CD4-positive, alpha-beta T cell treated with Interleukin-17A for 4 hours (primary cell): ENCODE measurements around the gene OLFML2B.
"Not testable (repeated sequence)": the region's sequence is repeated elsewhere in the genome, so short reads cannot be mapped to it uniquely, and the experiment has no call there.

Experiments
- DNase-seq: peaks from one replicate; pipeline ENCODE4 v3.0.0-alpha.2; 2020; ENCODE audit warnings: mixed read lengths

OLFML2B gene

DNA sequence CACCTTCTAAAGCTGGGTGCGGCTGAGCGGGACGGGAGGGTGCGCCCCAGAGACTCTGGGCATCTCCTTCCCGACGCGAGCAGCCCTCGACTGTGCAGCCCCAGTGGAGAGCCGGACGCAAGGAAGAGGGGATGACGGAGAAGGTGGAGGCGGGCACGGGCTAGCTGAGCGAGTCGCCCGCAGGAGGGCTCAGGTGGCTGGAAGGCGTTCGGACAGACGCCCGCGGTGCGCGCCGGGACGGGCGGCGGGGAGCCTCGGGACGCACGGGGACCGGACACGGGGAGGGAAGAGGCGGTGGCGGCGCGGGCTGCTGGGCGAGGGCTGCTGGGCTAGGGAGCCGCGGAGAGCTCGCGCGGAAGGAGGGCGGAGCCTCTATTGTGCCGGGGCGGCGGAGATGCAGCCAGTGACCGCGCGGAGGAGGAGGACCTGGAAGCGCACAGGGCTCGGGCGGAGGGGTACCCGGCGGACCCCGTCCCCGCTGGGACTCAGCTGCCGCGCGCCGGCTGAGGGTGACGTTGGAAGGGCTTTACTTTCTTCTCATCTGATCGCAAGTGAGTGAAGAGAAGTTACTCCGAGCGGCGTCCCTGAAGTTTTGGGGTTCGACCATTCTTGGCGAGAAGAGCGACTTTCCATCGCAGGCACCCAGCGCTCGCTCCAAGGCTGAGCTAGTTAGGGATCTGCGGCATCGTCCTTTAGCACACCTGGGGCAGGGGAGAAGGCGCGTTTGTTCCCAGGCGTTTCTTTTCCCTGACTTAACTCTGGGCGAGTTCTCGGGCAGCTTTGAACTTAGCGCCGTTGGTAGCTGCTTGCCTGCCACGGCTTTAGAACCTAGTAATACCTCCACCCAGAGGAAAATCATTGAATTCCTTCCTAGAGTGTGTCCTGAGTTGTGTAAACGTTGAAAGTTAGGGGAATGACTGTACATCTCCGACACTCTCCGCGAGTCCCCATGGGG is at the start of gene OLFML2B:
TSS of gene OLFML2B (minus strand) at position 323 of the 955 bp plus-strand sequence. CDS start 439 bp downstream, outside the sequence.
- peak; percentile 67 for DNase-seq

DNA sequence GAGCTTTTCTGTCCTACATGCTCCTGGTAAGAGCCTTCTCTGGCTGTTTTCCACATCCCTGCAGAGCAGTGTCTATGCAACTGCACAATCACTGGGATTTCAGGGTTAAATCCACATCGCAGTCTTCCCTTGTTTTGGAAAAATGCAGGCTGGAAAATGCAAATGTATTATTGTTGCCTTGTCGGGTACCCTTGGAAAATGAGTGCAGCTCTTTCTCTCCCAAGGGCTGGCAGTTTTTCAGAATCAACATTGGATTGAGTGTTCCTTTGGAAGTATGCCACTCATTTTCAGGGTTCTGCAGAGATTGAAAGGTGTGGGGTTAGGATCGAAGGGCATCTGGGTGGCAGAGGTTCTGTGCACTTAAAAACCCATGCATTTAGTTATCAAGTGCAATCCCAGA is 49.1 kb upstream of the OLFML2B start:
- DNase-seq = no peak

DNA sequence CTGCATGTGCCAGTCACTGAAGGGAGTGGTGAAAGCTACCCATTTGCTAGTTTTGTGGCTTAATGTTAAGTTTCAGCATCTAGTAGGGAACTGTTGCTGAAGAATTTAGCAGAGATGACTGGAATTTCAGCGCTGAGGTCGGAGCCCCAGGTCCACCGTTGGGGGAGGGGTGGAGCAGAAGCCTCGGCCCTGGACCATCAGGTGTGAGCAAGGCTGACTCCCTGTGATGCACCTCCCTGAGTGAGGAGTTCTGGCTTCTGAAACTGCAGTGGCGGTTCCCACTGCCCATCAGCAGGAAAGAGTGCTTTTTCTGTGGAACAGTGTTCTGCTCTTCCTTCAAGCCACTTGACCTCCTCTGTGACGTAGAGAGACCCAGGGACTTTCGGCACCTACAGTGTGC is 47.2 kb upstream of the OLFML2B start:
- no peak for DNase-seq

DNA sequence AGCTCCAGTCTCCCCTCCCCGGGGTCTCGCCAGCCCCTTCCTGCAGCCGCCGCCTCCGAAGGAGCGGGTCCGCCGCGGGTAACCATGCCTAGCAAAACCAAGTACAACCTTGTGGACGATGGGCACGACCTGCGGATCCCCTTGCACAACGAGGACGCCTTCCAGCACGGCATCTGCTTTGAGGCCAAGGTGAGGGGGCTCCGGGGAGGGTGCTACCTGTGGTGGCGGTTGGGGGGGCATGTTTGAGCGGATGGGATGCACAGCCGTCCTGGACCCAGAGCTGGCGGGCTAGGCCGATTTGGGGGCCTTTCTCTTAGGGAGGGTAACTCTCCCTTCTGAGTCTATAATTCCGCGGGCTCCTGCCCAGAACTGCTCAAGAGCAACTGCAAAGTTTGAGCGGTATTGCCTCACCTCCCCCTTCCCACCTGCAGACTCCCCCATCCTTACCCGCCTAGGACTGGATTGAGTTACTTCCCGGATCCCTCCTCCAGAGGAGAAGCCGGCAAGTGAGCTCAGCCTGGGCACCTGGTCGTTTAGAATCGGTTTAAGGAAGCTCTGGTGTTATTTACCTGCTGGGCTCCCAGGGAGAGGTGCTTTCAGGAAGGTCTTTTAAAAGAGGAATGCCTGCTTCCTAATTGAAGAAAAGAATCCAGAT is 46.6 kb upstream of the OLFML2B start:
- no peak for DNase-seq

DNA sequence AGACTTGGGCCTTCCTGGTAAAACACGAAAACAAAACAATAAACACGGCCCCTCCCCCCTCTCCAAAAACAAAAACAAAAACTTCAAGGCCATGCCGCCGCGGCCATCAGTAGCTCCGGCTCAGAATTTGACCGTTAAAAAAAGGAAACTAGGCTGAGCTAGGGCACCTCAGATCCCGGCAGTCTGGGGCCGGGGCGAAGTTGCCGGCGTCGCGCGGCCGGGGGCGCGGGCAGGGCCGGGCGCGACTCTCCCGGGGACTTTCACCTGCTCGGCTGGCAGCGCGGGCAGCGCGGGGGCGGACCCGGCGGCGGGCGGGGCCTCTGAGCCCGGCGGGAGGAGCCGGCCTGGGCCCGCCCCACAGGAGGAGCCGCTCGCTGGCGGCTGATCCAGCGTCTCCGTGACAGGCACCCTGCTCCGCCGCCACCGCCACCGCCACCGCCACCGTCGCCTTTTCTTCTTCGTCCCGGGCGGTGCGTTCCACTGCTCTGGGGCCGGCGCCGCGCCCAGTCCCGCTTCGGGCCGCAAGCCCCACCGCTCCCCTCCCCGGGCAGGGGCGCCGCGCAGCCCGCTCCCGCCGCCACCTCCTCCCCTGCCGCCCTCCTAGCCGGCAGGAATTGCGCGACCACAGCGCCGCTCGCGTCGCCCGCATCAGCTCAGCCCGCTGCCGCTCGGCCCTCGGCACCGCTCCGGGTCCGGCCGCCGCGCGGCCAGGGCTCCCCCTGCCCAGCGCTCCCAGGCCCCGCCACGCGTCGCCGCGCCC is 45.8 kb upstream of the OLFML2B start, which contains the start of gene NOS1AP:
TSS of gene NOS1AP (plus strand) at position 358 of the 760 bp plus-strand sequence. CDS start 487 bp downstream, outside the sequence.
- peak; percentile 81 for DNase-seq

DNA sequence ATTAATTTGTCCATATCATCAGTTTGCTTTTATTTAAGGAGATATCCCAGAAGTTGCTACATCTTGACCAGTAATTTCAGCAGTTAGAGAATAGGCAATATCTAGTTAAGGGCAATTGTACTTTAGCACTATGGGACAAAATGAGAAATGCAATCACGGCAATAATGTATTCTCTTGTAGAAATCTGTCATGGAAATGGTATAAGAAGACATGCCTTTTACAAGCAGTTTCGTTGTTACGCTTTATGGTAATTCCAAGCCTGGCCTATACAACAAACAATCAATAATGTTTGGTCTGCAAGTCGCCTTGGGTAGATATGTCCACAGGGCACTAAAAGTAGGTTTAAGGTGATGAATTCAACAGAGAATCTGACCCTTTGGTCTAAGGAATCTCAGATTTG is 44.6 kb upstream of the OLFML2B start:
- no peak for DNase-seq

DNA sequence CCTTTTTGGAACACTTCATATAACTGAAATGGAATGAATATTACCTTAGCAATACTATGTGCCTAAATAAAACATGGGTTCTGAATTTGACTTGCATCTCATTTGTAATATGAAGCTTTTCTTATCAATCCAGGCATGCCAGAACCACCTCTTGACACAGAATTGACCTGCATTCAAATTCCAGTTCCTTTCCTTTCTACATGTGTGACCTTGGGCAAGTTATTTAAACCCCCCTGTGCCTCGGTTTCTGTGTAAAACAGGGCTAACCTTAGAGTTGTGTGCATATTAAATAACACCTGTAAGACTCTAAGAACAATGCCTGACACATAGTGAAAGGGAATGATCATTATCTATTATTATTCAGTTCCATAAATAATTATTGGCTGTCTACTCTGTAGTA is 43.8 kb upstream of the OLFML2B start:
- DNase-seq = no peak

DNA sequence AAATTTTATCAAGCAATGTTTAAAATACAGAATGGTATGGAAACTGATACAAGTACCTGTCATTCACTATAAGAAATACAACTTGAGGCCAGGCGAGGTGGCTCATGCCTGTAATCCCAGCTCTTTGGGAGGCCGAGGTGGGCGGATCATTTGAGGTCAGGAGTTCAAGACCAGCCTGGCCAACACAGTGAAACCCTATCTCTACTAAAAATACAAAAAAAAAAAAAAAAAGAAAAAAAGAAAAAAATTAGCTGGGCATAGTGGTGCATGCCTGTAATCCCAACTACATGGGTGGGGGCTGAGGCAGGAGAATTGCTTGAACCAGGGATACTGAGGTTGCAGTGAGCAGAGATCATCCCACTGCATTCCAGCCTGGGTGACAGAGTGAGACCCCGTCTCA is 43.2 kb upstream of the OLFML2B start:
- not testable (repeated sequence) for DNase-seq

DNA sequence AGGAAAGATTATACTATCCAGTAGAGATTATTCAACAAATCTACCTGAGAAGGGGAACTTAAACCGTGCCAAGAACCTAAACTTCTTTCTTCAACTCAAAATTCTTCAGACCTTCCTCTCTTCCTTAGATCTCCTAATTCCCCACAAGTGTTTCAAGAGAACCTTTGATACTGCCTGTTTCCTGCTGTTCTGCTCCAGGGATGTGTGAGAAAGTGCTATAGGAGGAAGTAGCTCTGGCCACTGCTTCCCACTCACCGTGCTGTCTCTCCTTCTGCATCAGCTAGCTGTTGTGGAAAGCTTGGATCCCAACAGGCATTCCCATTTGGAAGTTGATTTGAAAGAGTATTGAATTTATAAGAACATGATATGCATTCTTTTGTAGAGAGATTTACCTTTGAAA is 41.3 kb upstream of the OLFML2B start:
- DNase-seq = no peak

DNA sequence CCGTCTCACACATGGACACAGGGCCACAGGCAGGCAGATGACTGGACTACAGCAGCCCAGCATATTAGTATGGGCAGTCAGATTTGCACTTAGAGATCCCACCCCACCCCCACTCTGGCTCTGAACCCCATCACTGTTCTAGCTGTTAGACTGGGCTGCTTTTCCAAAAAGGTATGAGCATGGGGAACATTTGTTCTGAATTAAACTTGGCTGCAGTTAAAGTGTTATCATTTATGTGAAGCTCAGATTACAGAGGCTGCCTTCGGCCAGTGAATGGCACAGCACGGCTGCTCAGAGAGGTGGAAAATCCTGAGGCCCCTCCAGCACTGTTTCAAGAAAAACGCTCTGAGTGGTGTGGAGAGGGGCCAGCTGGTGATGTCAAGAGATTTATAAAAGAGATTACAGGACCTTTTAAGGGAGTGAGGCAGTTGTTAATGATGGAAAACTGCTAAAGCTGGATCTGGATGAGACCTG is 38.9 kb upstream of the OLFML2B start:
- no peak for DNase-seq

DNA sequence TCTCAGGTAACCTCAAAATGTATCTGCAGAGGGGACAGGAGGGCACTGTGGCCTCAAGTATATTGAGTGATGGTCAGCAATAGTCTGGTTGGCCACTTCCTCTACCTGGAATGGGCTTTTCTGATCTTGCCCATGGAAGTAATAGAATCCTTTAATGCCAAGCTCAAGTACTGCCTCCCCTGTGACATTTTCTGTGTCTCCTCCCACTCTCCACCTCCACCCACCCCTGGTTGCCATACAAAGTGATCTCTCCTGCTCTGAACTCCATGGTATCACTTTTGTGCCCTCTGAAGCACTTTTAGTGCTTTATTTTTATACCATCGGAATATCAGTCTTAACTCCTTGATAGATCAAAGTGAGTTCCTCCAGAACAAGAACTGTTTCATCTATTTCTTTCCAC is 36.6 kb upstream of the OLFML2B start:
- no peak for DNase-seq

DNA sequence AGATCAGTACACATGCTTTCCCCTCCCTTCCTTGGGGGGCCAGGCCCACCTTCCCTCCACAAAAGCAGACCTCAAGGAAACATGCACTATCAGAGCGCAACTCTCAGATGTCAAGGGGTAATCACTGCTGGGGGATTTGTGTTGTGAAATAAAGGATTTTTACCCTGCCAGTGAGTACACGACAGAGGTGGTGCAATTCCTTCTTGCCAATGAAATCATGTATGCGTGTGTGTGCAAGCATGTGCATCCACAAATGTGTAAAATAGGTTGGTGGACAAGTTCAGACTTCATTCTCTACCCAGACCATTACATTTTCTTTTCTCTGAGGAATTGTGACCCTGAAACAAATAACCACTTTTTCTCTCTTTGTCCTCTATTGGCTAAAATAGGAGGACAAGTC is 36.1 kb upstream of the OLFML2B start:
- DNase-seq = no peak

DNA sequence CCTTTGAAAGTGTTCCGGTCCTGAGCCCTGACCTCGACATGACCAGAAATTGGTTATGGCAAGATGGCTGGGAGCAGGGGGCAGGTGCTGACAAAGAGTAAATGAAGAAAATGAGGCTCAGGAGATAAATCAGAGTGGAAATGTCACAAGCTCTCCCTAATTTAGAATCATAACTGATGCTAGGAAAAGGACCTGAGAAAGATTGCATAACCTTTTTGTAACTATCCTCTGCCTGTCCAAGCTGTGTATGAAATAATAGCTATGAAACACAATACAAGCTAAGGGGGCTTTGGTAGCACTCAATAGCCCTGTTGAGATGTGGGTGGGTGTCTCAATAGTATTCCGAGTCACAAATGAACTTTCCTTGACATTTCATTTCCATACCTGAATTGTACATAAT is 32.9 kb upstream of the OLFML2B start:
- no peak for DNase-seq

DNA sequence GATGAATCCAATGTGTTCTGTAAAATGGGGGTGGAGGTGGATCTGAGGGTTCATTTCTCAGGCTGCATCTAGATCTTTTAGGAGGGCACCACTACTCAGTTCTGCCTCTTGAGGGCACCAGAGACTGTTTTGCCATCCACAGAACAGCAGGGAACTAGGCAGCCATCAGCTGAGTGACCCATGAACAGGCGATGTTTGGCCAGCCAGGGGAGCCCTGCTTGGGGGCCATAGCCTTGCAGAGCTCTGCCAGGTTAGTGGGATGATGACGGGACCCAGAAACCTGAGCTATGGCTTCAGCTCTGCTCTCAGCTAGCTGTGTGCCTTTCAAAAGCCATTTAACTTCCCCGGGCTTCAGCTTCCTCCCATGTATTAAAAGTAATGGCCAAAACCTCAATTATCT is 32.4 kb upstream of the OLFML2B start:
- peak; percentile 49 for DNase-seq

DNA sequence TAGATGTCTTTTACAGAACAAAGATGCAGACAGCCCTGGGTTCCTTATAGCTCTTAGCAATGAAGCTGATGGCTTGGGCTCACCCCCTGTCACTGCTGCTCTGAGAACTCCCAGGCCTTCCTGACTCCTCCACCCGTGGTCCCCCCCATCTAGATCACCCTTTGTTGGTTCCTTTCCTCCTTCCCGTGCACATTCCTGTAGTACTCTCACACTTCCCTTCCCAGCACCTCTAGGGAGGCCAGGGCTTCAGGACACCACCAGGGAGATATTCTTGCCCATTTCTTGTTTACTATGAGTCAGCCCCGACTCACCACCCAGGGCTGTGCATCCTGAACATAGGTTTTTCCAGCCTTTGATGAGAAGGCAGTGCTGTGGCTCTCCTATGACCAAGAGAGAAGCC is 31.4 kb upstream of the OLFML2B start:
- no peak for DNase-seq

DNA sequence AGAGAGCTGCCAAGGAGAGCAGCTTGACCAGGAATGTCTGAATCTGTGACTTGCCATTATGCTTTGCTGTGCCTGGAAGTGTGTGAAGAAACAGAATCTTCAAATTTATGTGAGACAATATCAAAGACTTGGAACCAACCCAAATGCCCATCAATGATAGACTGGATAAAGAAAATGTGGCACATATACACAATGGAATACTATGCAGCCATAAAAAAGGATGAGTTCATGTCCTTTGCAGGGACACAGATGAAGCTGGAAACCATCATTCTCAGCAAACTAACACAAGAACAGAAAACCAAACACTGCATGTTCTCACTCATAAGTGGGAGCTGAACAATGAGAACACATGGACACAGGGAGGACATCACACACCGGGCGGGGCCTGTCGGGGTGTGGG is 30.3 kb upstream of the OLFML2B start:
- not testable (repeated sequence) for DNase-seq

DNA sequence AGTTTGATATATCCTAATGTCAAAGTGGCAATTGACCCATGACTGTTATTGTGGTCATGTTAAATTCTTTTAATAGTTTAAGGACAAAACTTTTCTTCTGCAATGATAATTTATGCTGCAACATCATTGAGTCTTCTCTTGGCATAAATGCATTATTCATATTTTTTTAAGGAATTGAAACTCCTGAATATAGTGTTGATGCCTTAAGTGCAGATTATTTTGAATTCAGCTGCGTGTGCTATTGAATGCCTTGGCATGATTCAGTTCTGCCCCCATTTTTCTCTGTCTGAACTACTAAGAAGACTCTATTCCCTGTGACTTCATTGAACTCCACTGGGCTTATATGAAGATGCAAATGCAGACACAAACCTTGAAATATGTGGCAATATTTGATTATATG is 23.3 kb upstream of the OLFML2B start:
- no peak for DNase-seq

DNA sequence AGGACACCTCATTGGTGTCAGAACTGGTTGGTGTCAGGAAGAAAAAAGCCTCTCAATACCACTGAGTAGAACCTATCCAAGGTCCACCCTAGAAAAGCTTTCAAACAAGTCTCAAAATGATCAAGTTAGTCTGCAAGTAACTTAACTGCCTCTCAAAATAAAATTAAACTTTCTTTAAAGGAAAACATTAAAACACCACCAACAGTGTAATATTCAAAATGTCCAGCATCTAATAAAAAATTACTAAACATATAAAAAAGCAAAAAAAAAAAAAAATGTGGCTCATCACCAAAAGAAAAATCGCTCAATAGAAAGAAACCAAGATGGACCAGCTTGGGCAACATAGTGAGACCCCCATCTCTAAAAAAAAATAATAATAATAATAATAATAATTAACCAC is 18.7 kb upstream of the OLFML2B start:
- DNase-seq = no peak

DNA sequence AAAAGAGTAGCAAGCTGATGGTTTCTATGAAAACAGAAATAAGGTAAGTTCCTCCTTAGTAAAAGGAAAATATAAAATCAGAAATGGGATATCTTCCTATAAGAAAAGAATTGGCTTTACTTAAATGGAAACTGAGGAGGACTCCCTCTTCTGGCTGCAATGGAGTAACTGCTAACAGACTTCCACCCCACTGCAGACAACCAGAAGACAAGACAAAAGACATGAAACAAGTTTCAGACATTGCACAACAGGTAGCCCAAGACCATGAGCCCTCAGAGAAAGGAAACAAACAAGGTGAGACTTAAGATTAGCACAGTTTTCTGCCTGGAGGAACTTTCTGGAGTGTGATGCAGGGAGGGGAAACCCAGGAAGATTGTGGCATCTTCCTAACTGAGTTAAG is 17.0 kb upstream of the OLFML2B start:
- DNase-seq = no peak

DNA sequence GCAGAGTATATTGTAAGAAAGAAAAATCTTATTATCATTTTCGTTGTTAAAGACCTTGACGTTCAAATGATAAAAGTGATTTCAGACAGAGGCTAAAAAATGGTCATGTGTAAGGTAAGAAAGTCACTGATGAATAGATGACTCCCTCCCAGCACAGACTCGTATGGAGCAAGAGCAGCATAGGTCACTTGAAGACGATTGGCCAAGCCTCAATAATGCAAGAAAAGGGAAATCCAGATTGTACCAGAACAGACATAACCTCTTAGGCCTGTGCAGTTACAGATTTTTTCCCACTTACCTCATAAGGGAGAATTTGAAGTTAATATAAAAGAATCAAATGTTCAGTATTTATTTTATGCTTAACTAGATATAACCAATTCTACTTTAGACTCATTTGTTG is 16.3 kb upstream of the OLFML2B start:
- DNase-seq = no peak

DNA sequence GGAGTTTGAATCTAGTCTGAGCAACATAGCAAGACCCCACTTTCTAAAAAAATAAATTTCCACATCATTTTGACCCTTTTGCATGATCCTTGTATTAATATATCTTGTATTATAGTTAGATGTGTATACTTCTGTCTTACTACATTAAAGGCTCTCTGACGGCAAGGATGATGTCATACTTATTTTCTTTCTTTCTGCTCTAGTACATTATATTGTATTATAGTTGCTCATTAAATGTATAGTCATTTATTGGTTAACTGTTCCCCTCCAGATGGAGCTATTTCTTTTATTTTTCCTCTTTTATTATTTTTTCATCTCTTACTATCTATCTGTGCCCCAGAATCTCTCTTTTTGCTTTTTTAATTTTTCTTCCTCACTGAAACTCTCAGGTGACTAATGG is 15.0 kb upstream of the OLFML2B start:
- DNase-seq = no peak

DNA sequence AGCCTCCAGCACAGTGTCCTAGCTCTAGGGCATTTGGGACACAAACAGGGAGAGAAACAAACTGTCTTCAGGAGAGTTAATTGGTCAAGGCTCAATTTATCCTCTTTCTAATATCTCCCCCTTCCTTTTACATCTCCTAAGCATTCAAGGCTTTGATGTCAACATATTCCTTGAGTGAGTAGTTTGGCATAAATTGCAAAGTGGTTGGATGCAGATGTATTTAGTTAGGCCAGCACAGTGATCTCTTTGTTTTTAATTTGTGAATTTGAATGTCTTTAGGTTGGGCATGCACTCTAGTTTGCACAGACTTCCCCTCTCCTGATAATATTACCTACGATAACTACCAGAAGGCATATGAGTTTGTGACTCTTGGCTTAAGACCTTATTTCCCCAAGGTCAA is 12.5 kb upstream of the OLFML2B start:
- DNase-seq = no peak

DNA sequence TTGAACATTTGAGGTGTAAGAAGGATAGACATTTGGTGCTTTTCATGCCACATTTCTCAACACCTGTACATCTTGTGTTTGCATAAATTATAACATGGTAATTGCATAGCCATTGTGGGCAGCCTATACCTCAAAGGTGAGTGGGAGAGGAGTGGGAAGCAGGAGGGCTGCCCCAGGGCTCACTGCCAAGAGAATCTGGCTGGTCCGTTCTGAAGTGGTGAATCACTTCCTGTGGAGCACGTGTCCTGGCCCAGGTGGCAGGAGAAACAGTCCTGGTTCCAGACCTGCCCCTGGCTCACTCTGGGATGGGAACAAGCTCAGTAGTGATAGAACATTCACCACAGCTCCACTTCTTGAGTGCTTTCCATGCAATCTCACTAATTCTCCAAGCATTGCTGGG is 11.6 kb upstream of the OLFML2B start:
- no peak for DNase-seq
